ENCODE data around the gene SMARCA5. TPM values are rescaled to one million over a fixed set of nuclear protein-coding genes. Genes with fewer than 3 reads are reported as not detected.

The SMARCA5 gene
- total RNA-seq, 1 donor = 44.9 TPM

GRCh38 chr4:143558823-143559756 is 45.6 kb downstream of the SMARCA5 start:
- Histone ChIP-seq H3K9me3 (ENCODE audit: low read depth, low read length) (no peaks in the 10 kb centered on the region), H3K4me2 (ENCODE audit: insufficient read depth, low read length) (peak overlapping the region; percentile 95), H2AFZ (ENCODE audit: low read length) (peak overlapping the region; percentile 96), H3K4me1 (ENCODE audit: insufficient read depth, low read length) (peaks cover 7% of the 10 kb centered on the region), H3K36me3 (ENCODE audit: insufficient read depth, low read length) (peaks cover 7% of the 10 kb centered on the region), H4K20me1 (ENCODE audit: insufficient read depth, low read length) (no peaks in the 10 kb centered on the region), H3K4me3 (ENCODE audit: insufficient read depth, low read length) (peak overlapping the region; percentile 78), H3K27me3 (ENCODE audit: insufficient read depth, low read length) (no peaks in the 10 kb centered on the region), H3K79me2 (ENCODE audit: insufficient read depth, low read length) (no peaks in the 10 kb centered on the region), H3K27ac (ENCODE audit: low read depth, low read length) (peak overlapping the region; percentile 63)
- peak; percentile 34 for TF ChIP-seq CTCF (IDR thresholded peaks at IDR 0.05; ENCODE audit: extremely low read depth, low read depth, low read length)
- peak; percentile 79 for DNase-seq (ENCODE audit: insufficient read length, low spot score, missing footprints)

GRCh38 chr4:143559757-143560147 is 46.2 kb downstream of the SMARCA5 start:
- Histone ChIP-seq H3K79me2 (ENCODE audit: insufficient read depth, low read length) (no peaks in the 10 kb centered on the region), H4K20me1 (ENCODE audit: insufficient read depth, low read length) (no peaks in the 10 kb centered on the region), H3K27ac (ENCODE audit: low read depth, low read length) (peak overlapping the region; percentile 63), H3K4me1 (ENCODE audit: insufficient read depth, low read length) (peaks cover 7% of the 10 kb centered on the region), H3K9me3 (ENCODE audit: low read depth, low read length) (no peaks in the 10 kb centered on the region), H2AFZ (ENCODE audit: low read length) (peak overlapping the region; percentile 96), H3K36me3 (ENCODE audit: insufficient read depth, low read length) (peaks cover 7% of the 10 kb centered on the region), H3K4me2 (ENCODE audit: insufficient read depth, low read length) (peak overlapping the region; percentile 95), H3K4me3 (ENCODE audit: insufficient read depth, low read length) (peak overlapping the region; percentile 78), H3K27me3 (ENCODE audit: insufficient read depth, low read length) (no peaks in the 10 kb centered on the region)
- TF ChIP-seq CTCF (IDR thresholded peaks at IDR 0.05; ENCODE audit: extremely low read depth, low read depth, low read length) = no peak
- no peak for DNase-seq (ENCODE audit: insufficient read length, low spot score, missing footprints)

GRCh38 chr4:143564472-143564871 is 51.0 kb downstream of the SMARCA5 start:
- Histone ChIP-seq H3K27ac (ENCODE audit: low read depth, low read length) (no peak overlapping the region), H3K4me3 (ENCODE audit: insufficient read depth, low read length) (no peak overlapping the region), H3K36me3 (ENCODE audit: insufficient read depth, low read length) (no peaks in the 10 kb centered on the region), H3K4me2 (ENCODE audit: insufficient read depth, low read length) (no peak overlapping the region), H3K9me3 (ENCODE audit: low read depth, low read length) (no peaks in the 10 kb centered on the region), H3K79me2 (ENCODE audit: insufficient read depth, low read length) (no peaks in the 10 kb centered on the region), H3K27me3 (ENCODE audit: insufficient read depth, low read length) (no peaks in the 10 kb centered on the region), H3K4me1 (ENCODE audit: insufficient read depth, low read length) (no peaks in the 10 kb centered on the region), H2AFZ (ENCODE audit: low read length) (no peak overlapping the region), H4K20me1 (ENCODE audit: insufficient read depth, low read length) (no peaks in the 10 kb centered on the region)
- TF ChIP-seq CTCF (IDR thresholded peaks at IDR 0.05; ENCODE audit: extremely low read depth, low read depth, low read length) = no peak
- DNase-seq (ENCODE audit: insufficient read length, low spot score, missing footprints) = no peak

GRCh38 chr4:143575331-143575730 is 61.8 kb downstream of the SMARCA5 start:
- no peak overlapping the region for H3K4me2 ChIP-seq (ENCODE audit: insufficient read depth, low read length)
- no peaks in the 10 kb centered on the region for H3K27me3 ChIP-seq (ENCODE audit: insufficient read depth, low read length)
- H2AFZ ChIP-seq (ENCODE audit: low read length) = no peak overlapping the region
- no peaks in the 10 kb centered on the region for H3K79me2 ChIP-seq (ENCODE audit: insufficient read depth, low read length)
- DNase-seq (ENCODE audit: insufficient read length, low spot score, missing footprints) = no peak
- H3K27ac ChIP-seq (ENCODE audit: low read depth, low read length) = no peak overlapping the region
- no peaks in the 10 kb centered on the region for H3K36me3 ChIP-seq (ENCODE audit: insufficient read depth, low read length)
- H3K4me3 ChIP-seq (ENCODE audit: insufficient read depth, low read length) = no peak overlapping the region
- H3K4me1 ChIP-seq (ENCODE audit: insufficient read depth, low read length) = no peaks in the 10 kb centered on the region
- no peak for TF ChIP-seq CTCF (IDR thresholded peaks at IDR 0.05; ENCODE audit: extremely low read depth, low read depth, low read length)
- H3K9me3 ChIP-seq (ENCODE audit: low read depth, low read length) = no peaks in the 10 kb centered on the region
- no peaks in the 10 kb centered on the region for H4K20me1 ChIP-seq (ENCODE audit: insufficient read depth, low read length)

Measured in osteoblast (primary cell).